Right lobe of liver (tissue), 6 donors: ENCODE data around the gene KLHDC10. TPM values are rescaled to one million over a fixed set of nuclear protein-coding genes. Genes with fewer than 3 reads are reported as not detected.

ENCODE experiments used
- ATAC-seq, 4 donors: fragments of 200-7000 bp; cut with Tn5 transposase; one replicate each; pipeline ENCODE4 v1.9.1; 2020; ENCODE audit warnings: mild to moderate bottlenecking in 4 of 4, moderate library complexity in 4 of 4
- DNase-seq, 3 donors: peaks; one replicate each; pipeline ENCODE4 v3.0.0-alpha.2; 2020
- H3K27ac ChIP-seq, 3 donors: fragments of 200-600 bp; one replicate each; pipeline ENCODE4 v1.8.0; 2022
- H3K27me3 ChIP-seq, 2 donors: fragments of 200-600 bp; one replicate each; pipeline ENCODE4 v1.8.0; 2022
- H3K36me3 ChIP-seq, 4 donors: fragments of 200-600 bp; sonication (generic) in 1 of 4; one replicate each; pipeline versions ENCODE4 v1.5.1 to v1.8.0; 2017 to 2022; ENCODE audit warnings: control low read depth in 1 of 4
- H3K4me1 ChIP-seq, 4 donors: fragments of 200-600 bp; sonication (generic) in 1 of 4; one replicate each; pipeline versions ENCODE4 v1.5.1 to v1.8.0; 2017 to 2022; ENCODE audit warnings: control low read depth in 1 of 4
- H3K4me3 ChIP-seq, 3 donors: fragments of 200-600 bp; one replicate each; pipeline ENCODE4 v1.8.0; 2022
- H3K9me3 ChIP-seq, 4 donors: fragments of 200-600 bp; sonication (generic) in 1 of 4; one replicate each; pipeline versions ENCODE4 v1.5.1 to v1.8.0; 2017 to 2022; ENCODE audit warnings: control low read depth in 1 of 4
- CTCF ChIP-seq, 4 donors: fragments of 200-600 bp in 3 of 4; fragments of 450-650 bp in 1 of 4; IDR thresholded peaks; one replicate each; pipeline versions ENCODE4 v1.5.1 to v1.8.0; 2016 to 2022; ENCODE audit warnings: antibody characterized with exemption in 4 of 4, mild to moderate bottlenecking in 2 of 4
- POLR2A ChIP-seq: fragments of 450-650 bp; IDR thresholded peaks from one replicate; pipeline ENCODE4 v1.6.1; 2017; ENCODE audit warnings: antibody characterized with exemption, mild to moderate bottlenecking
- WGBS: methylation state at CpG from one replicate; pipeline ENCODE4 v1.1.6; 2018; ENCODE audit warnings: low coverage, low lambda C conversion rate; ENCODE audit not compliant: insufficient coverage; ENCODE audit errors: missing lambda C conversion rate; 5-methylcytosine and 5-hydroxymethylcytosine counted together
- intact Hi-C, 2 donors: fragments of 100-400 bp; cut with DNase I; formaldehyde crosslinking; loops; one replicate each; pipeline versions ENCODE4 v1.11.2 to v1.14.1; 2022
- total RNA-seq, 6 experiments: library from RNA; depleted of rRNA in 2 of 6; stranded (reverse); fragments of >200 nt in 2 of 6; fragmentation: NEBNext Ultra II Directional in 3 of 6; extraction: Animal tissue kit (Norgen Biotek cat#: 25700) in 3 of 6; gene quantifications; one replicate each; pipeline versions ENCODE4 v1.1.0 to v1.2.4, GENCODE V29; 2016 to 2023
- donor health status: DM: no; HTN: yes; CAD: no.
- donor health status: DM: no; HTN: no; CAD: no.
- donor health status: DM: no; HTN: no; CAD: no.
- donor health status: DM: no; HTN: yes; CAD: no.
- donor health status: DM: no; HTN: yes; CAD: no.

The KLHDC10 gene
- total RNA-seq, 6 experiments from 2014 or later, result 12.7 to 35.4 (median 21.7) TPM

GRCh38 chr7:130137207-130137606 is 66.9 kb downstream of the KLHDC10 start:
- H3K4me3 ChIP-seq, result no peak overlapping the region
- 96% methylated on average over 4 of the region's 4 CpGs for WGBS
- H3K27me3 ChIP-seq, result no peaks in the 10 kb centered on the region
- no peaks in the 10 kb centered on the region for H3K4me1 ChIP-seq
- DNase-seq (no peak), ATAC-seq (no peak)
- peaks cover 0 to 38% (median 3%) of the 10 kb centered on the region in 4 donors for H3K36me3 ChIP-seq
- intact Hi-C loops, result no loop called here
- no peak for TF ChIP-seq CTCF (IDR thresholded peaks at IDR 0.05)
- TF ChIP-seq POLR2A, result no peak
- H3K9me3 ChIP-seq, result no peaks in the 10 kb centered on the region
- H3K27ac ChIP-seq, result no peak overlapping the region

- Histone ChIP-seq H3K4me1 (no peaks in the 10 kb centered on the region), H3K27ac (no peak overlapping the region), H3K9me3 (no peaks in the 10 kb centered on the region), H3K36me3 (peaks cover 0 to 26% (median 0%) of the 10 kb centered on the region in 4 donors), H3K27me3 (no peaks in the 10 kb centered on the region), H3K4me3 (no peak overlapping the region)
- intact Hi-C loops, result no loop called here
- WGBS, result 100% methylated on average over 2 of the region's 2 CpGs
- ATAC-seq, result no peak
- TF ChIP-seq CTCF (IDR thresholded peaks at IDR 0.05), result no peak
- TF ChIP-seq POLR2A, result no peak
- DNase-seq, result no peak
Observed at GRCh38 chr7:130139193-130139960, 69.0 kb downstream of the KLHDC10 start.

GRCh38 chr7:130140551-130141160 is 70.3 kb downstream of the KLHDC10 start:
- H3K9me3 ChIP-seq, result no peaks in the 10 kb centered on the region
- WGBS, result 97% methylated on average over 12 of the region's 47 CpGs
- no peak for DNase-seq
- H3K27me3 ChIP-seq, result no peaks in the 10 kb centered on the region
- H3K36me3 ChIP-seq, result peaks cover 0 to 14% (median 0%) of the 10 kb centered on the region in 4 donors
- intact Hi-C loops, result no loop called here
- TF ChIP-seq CTCF (IDR thresholded peaks at IDR 0.05) (no peak), POLR2A (no peak)
- H3K4me3 ChIP-seq, result peak overlapping the region in 1 of 3 donors; percentile 51
- peak overlapping the region in 1 of 3 donors; percentile 46 for H3K27ac ChIP-seq
- ATAC-seq, result no peak
- H3K4me1 ChIP-seq, result no peaks in the 10 kb centered on the region

GRCh38 chr7:130141161-130141883 is 71.0 kb downstream of the KLHDC10 start:
- Histone ChIP-seq H3K27ac (peak overlapping the region in 2 of 3 donors; percentile 18 to 46), H3K9me3 (no peaks in the 10 kb centered on the region), H3K36me3 (peaks cover 0 to 10% (median 0%) of the 10 kb centered on the region in 4 donors), H3K4me3 (peak overlapping the region; percentile 32 to 51 (median 36)), H3K4me1 (peaks cover 0 to 4% (median 0%) of the 10 kb centered on the region in 4 donors), H3K27me3 (no peaks in the 10 kb centered on the region)
- 26% methylated on average over 6 of the region's 39 CpGs for WGBS
- TF ChIP-seq CTCF (IDR thresholded peaks at IDR 0.05), result no peak
- no peak for TF ChIP-seq POLR2A
- intact Hi-C loops, result no loop called here
- ATAC-seq (peak; percentile 60 to 89 (median 84)), DNase-seq (peak in 2 of 3 donors; percentile 46 to 67)
